ENCODE measurements around the gene TAOK1.
"Not testable (repeated sequence)": the region's sequence is repeated elsewhere in the genome, so short reads cannot be mapped to it uniquely, and the experiment has no call there.

GRCh38 chr17:29345470-29345869 lies 44.7 kb upstream of the TAOK1 start:
- TF ChIP-seq CTCF (IDR thresholded peaks at IDR 0.05; ENCODE audit: low read depth, low read length); EZH2phosphoT487 (IDR thresholded peaks at IDR 0.05; ENCODE audit: low read depth): not testable (repeated sequence)

All from OCI-LY3 (cell line).